Right lobe of liver (tissue), 6 donors: ENCODE measurements around the gene ABHD2. TPM values are rescaled to one million over a fixed set of nuclear protein-coding genes. Genes with fewer than 3 reads are reported as not detected.

Experiments
- ATAC-seq, 4 donors: fragments of 200-7000 bp; cut with Tn5 transposase; one replicate each; pipeline ENCODE4 v1.9.1; 2020; ENCODE audit warnings: mild to moderate bottlenecking in 4 of 4, moderate library complexity in 4 of 4
- DNase-seq, 3 donors: peaks; one replicate each; pipeline ENCODE4 v3.0.0-alpha.2; 2020
- H3K27ac ChIP-seq, 3 donors: fragments of 200-600 bp; one replicate each; pipeline ENCODE4 v1.8.0; 2022
- H3K27me3 ChIP-seq, 2 donors: fragments of 200-600 bp; one replicate each; pipeline ENCODE4 v1.8.0; 2022
- H3K36me3 ChIP-seq, 4 donors: fragments of 200-600 bp; sonication (generic) in 1 of 4; one replicate each; pipeline versions ENCODE4 v1.5.1 to v1.8.0; 2017 to 2022; ENCODE audit warnings: control low read depth in 1 of 4
- H3K4me1 ChIP-seq, 4 donors: fragments of 200-600 bp; sonication (generic) in 1 of 4; one replicate each; pipeline versions ENCODE4 v1.5.1 to v1.8.0; 2017 to 2022; ENCODE audit warnings: control low read depth in 1 of 4
- H3K4me3 ChIP-seq, 3 donors: fragments of 200-600 bp; one replicate each; pipeline ENCODE4 v1.8.0; 2022
- H3K9me3 ChIP-seq, 4 donors: fragments of 200-600 bp; sonication (generic) in 1 of 4; one replicate each; pipeline versions ENCODE4 v1.5.1 to v1.8.0; 2017 to 2022; ENCODE audit warnings: control low read depth in 1 of 4
- POLR2A ChIP-seq: fragments of 450-650 bp; IDR thresholded peaks from one replicate; pipeline ENCODE4 v1.6.1; 2017; ENCODE audit warnings: antibody characterized with exemption, mild to moderate bottlenecking
- WGBS: methylation state at CpG from one replicate; pipeline ENCODE4 v1.1.6; 2018; ENCODE audit warnings: low coverage, low lambda C conversion rate; ENCODE audit not compliant: insufficient coverage; ENCODE audit errors: missing lambda C conversion rate; 5-methylcytosine and 5-hydroxymethylcytosine counted together
- intact Hi-C, 2 donors: fragments of 100-400 bp; cut with DNase I; formaldehyde crosslinking; loops; one replicate each; pipeline versions ENCODE4 v1.11.2 to v1.14.1; 2022
- total RNA-seq, 6 experiments: library from RNA; depleted of rRNA in 2 of 6; stranded (reverse); fragments of >200 nt in 2 of 6; fragmentation: NEBNext Ultra II Directional in 3 of 6; extraction: Animal tissue kit (Norgen Biotek cat#: 25700) in 3 of 6; gene quantifications; one replicate each; pipeline versions ENCODE4 v1.1.0 to v1.2.4, GENCODE V29; 2016 to 2023
- TF ChIP-seq, protein P1 (sequence below), 4 donors: fragments of 200-600 bp in 3 of 4; fragments of 450-650 bp in 1 of 4; IDR thresholded peaks; one replicate each; pipeline versions ENCODE4 v1.5.1 to v1.8.0; 2016 to 2022; ENCODE audit warnings: antibody characterized with exemption in 4 of 4, mild to moderate bottlenecking in 2 of 4
- donor health status: DM: no; HTN: yes; CAD: no.
- donor health status: DM: no; HTN: no; CAD: no.
- donor health status: DM: no; HTN: no; CAD: no.
- donor health status: DM: no; HTN: yes; CAD: no.
- donor health status: DM: no; HTN: yes; CAD: no.

ABHD2 gene
- total RNA-seq, 6 experiments from 2014 or later: 136 to 392 (median 315) TPM

GRCh38 chr15:89072277-89072869 is 15.9 kb upstream of the ABHD2 start:
- Histone ChIP-seq H3K4me1 (no peaks in the 10 kb centered on the region), H3K9me3 (no peaks in the 10 kb centered on the region), H3K27ac (no peak overlapping the region), H3K4me3 (no peak overlapping the region), H3K36me3 (no peaks in the 10 kb centered on the region), H3K27me3 (no peaks in the 10 kb centered on the region)
- DNase-seq: no peak
- ATAC-seq: peak in 1 of 4 donors; percentile 38
- intact Hi-C loops: no loop called here
- TF ChIP-seq POLR2A: no peak
- TF ChIP-seq, protein P1, sequence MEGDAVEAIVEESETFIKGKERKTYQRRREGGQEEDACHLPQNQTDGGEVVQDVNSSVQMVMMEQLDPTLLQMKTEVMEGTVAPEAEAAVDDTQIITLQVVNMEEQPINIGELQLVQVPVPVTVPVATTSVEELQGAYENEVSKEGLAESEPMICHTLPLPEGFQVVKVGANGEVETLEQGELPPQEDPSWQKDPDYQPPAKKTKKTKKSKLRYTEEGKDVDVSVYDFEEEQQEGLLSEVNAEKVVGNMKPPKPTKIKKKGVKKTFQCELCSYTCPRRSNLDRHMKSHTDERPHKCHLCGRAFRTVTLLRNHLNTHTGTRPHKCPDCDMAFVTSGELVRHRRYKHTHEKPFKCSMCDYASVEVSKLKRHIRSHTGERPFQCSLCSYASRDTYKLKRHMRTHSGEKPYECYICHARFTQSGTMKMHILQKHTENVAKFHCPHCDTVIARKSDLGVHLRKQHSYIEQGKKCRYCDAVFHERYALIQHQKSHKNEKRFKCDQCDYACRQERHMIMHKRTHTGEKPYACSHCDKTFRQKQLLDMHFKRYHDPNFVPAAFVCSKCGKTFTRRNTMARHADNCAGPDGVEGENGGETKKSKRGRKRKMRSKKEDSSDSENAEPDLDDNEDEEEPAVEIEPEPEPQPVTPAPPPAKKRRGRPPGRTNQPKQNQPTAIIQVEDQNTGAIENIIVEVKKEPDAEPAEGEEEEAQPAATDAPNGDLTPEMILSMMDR (IDR thresholded peaks at IDR 0.05): no peak
- WGBS: 65% methylated on average over 3 of the region's 3 CpGs

GRCh38 chr15:89074402-89075012 is 13.7 kb upstream of the ABHD2 start:
- intact Hi-C loops: no loop called here
- ATAC-seq (no peak), DNase-seq (no peak)
- WGBS: 54% methylated on average over 3 of the region's 4 CpGs
- Histone ChIP-seq H3K4me3 (no peak overlapping the region), H3K27me3 (no peaks in the 10 kb centered on the region), H3K27ac (no peak overlapping the region), H3K36me3 (no peaks in the 10 kb centered on the region), H3K4me1 (no peaks in the 10 kb centered on the region), H3K9me3 (no peaks in the 10 kb centered on the region)
- no peak for TF ChIP-seq POLR2A
- TF ChIP-seq, protein P1 (IDR thresholded peaks at IDR 0.05): no peak

GRCh38 chr15:89075101-89075640 is 13.1 kb upstream of the ABHD2 start:
- Histone ChIP-seq H3K9me3 (no peaks in the 10 kb centered on the region), H3K36me3 (no peaks in the 10 kb centered on the region), H3K27ac (no peak overlapping the region), H3K27me3 (no peaks in the 10 kb centered on the region), H3K4me3 (no peak overlapping the region), H3K4me1 (no peaks in the 10 kb centered on the region)
- no peak for TF ChIP-seq POLR2A
- TF ChIP-seq, protein P1 (IDR thresholded peaks at IDR 0.05): no peak
- no peak for DNase-seq
- 64% methylated on average over 4 of the region's 4 CpGs for WGBS
- intact Hi-C loops: no loop called here
- ATAC-seq: no peak

GRCh38 chr15:89075846-89076245 is 12.4 kb upstream of the ABHD2 start:
- H3K9me3 ChIP-seq: no peaks in the 10 kb centered on the region
- no peak for ATAC-seq
- no peaks in the 10 kb centered on the region for H3K27me3 ChIP-seq
- WGBS: 38% methylated on average over 4 of the region's 4 CpGs
- H3K36me3 ChIP-seq: no peaks in the 10 kb centered on the region
- TF ChIP-seq POLR2A: no peak
- TF ChIP-seq, protein P1 (IDR thresholded peaks at IDR 0.05): no peak
- DNase-seq: no peak
- H3K27ac ChIP-seq: no peak overlapping the region
- H3K4me1 ChIP-seq: no peaks in the 10 kb centered on the region
- H3K4me3 ChIP-seq: no peak overlapping the region
- intact Hi-C loops: no loop called here
